GM19043 (cell line): Measurements from ENCODE around the gene EIF4A3.

Source experiments
- ATAC-seq: cut with Tn5 transposase; IDR thresholded peaks from one replicate; pipeline ENCODE4 v1.9.1; 2021; ENCODE audit warnings: low read depth; ENCODE audit not compliant: unreplicated experiment

EIF4A3 gene

DNA sequence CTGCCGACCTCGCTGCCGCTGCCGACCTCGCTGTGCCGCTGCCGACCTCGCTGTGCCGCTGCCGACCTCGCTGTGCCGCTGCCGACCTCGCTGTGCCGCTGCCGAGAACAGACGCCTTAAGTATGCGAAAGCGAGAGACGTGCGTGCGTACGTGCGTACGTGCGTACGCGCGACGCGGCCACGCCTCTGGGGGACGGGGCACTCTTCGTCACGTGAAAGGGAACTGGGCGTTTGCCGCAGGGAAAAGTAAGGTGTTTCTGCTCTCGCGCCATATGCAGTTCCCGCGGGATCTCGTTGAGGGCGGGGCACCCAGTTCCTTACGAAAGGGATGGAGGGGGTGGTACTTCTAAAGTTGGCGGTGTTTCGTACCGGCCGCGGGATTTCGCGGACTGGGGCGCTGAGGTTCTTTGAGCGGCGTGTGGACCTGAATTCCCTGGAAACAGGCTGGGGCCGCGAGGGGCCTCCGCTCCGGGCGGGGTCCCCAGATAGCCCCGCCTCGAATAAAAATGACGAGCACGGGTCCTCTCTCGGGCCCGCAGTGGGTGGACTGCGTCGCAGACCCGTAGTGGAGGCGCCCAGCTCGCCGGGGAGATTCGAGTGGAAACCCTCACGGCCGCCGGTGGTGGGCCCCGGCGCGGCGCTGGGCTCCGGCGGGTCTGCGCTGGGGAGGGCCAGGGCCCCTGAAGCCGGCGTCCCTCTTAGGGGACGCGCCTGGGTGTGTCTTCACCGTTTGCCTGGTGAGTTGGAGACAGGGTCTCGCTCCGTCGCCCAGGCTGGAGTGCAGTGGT lies at the start of gene EIF4A3:
Gene EIF4A3, minus strand, starts transcription at position 94 of the 788 bp plus-strand sequence. CDS start 167 bp downstream, outside the sequence.
- ATAC-seq = peak; percentile 81

DNA sequence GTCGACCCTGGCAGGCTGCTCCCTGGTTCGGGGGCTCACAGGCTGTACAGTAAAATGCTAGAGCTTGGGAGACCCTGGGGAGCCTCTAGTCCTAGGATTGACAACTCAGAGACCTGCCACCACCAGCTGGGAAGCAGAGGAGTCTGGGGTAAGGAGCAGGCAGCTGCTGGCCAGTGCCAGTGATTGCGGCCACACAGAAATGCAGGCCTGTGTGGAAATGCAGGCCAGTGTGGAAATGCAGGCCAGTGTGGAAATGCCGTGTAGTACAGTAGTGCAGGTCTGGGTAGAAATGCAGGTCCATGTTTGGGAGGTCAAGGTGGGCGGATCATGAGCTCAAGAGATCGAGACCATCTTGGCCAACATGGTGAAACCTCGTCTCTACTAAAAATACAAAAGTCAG lies 49.7 kb upstream of the EIF4A3 start:
- no peak for ATAC-seq

DNA sequence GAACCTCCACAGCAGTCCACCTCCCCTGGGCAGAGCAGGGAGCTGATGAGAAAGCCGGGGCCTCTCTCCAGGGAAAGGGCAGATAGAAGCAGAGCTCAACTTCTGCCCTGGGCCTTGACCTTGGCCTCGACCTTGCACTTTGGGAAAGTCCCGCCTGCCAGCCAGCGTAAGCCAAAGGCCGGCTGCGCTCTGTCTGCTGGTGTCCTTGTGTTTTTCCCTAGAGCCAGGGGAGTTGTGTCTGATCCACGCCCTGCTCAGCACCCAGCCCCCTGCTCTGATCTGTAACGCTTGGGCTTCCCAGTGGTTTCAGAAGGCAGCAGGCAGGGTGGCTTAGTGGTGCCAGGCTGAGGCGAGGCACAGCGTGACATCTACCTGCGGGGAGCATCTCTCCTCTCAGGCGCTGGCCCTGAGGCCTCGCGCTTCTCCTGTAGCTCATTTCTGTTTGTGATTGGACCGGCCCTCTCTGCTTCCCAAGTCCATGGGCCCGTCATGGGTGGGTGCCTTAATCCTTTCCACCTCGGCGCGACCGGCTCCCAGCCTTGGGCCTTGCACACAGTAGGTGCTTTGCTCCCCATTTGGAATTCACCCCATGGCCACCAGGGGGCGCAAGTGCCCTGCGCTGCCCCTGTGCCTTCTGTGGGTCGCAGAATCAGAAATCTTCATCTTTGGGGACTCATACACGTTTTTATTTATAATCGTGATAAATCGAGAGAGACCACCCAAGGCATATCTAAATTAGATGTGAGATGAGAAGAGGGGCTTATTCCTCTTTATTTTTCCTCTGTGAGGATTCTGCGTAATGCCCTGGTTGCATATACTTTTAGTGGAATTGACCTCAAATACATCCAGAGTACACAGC lies 49.0 kb upstream of the EIF4A3 start:
- no peak for ATAC-seq

DNA sequence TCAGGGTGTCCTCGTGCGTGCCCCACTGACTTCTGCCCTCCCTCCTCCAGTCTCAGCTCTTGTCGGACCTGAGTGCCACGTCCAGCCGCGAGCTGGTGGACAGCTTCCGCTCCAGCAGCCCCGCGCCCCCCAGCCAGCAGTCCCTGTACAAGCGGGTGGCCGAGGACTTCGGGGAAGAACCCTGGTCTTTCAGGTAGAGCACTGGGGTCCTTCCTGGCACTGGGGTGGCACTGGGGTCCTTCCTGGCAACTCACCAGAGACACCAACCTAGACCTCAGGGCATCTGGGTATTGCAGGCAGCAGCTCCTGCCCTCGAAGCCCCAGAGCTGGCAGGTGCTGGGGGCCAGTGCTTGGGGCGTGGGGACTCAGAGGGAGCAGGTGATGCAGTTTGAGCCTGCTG lies 48.2 kb upstream of the EIF4A3 start:
- no peak for ATAC-seq

DNA sequence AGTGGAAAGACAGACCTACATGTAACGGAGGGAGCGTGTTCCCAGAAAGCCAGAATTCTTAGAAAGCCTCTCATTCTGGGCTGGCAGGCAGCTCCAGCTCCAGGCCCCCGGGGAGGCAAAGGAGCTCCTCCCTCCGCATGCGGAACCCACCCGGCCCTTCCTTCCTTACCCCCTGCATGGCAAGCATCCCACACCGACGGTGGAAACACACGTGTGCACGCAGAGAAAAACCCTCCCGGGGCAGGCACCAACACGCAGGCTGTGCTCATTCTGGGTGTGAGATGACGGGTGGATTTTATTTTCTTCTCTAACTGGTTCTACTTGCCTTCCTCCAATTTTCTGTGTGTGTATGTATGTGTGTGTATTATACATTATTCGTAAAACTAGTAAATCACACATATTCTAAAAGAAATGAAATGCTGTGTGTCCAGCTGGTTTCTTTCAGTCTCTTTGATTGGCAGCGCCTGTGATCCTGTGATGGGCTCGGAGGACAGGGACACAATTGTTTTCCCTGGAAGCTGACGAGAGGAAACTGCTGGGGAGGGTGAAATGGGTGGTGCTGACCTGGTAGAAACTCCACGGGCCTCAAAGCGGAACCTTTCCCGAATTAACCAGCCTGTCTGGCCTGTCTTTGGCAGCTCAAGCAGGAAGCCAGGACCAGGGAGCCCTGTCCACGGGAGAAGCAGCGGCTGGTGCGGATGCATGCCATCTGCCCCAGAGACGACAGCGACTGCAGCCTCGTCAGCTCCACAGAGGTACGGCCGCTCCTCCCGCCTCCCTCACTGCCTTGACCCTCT lies 45.1 kb upstream of the EIF4A3 start:
- ATAC-seq = no peak

DNA sequence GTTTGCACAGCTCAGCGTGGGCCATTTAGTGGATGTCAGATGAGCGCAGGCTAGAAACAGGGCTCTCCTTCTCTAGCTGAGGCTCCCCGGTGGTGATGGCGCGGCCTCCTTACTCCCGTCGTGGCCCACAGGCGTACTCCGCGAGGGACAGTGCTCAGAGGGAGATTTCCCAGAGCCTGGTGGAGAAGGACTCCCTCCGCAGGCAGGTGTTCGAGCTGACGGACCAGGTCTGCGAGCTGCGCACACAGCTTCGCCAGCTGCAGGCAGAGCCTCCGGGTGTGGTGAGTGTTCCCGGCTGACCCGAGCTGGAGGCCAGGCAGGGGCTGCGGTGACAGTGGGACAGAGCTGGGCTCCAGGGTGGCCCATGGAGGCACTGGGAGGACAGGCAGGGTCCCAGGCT lies 44.3 kb upstream of the EIF4A3 start:
- ATAC-seq = no peak

DNA sequence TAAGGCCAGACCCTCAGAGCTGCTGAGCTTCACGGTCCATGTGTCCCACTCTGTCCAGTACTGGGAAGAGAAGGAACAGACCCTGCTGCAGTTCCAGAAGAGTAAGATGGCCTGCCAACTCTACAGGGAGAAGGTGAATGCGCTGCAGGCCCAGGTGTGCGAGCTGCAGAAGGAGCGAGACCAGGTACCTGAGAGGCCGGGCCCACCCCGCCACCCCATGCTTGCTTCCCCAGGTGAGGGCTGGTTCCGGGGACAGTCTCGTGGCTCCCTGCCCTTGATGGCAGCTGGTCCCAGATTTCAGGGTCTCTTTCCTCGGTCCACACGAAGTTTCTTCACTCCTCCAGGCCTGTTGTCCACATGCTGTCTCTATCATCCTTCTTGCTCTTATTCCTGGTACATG lies 43.8 kb upstream of the EIF4A3 start:
- no peak for ATAC-seq

DNA sequence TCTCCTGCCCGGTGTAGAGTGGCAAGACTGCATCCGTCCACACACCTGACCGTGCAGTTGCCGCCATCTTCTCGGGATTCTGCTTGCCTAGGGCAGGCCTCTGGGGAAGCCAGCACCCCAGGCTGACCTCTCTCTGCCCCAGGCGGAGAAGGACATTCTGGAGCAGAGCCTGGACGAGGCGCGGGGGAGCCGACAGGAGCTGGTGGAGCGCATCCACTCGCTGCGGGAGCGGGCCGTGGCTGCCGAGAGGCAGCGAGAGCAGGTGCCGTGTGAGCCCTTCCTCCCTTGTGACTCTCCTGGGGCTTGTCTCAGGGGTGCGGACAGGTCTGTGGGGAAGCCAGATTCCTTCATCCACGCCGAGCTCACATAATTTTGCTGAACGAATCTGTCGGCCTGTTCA lies 42.7 kb upstream of the EIF4A3 start:
- ATAC-seq = no peak

DNA sequence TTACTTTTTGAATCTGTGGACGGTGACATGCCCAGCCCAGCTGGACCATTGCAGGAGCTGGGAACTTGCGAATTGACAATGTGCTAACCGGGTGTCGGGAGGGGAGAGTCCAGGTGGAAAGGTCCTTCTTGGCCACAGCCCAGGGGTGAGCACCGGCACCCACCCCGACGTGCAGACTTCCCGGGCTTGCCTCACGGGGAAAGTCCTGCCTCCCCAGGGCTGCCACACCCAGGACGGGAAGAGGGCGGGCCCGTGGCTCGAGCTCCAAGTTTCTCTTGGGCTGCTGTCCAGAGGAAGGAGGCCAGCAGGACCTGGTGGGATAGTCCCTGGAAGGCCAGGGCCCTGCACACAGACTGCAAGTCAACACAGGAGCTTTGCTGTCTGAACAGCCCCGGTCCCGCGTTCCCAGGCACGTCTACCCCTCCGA lies 40.6 kb upstream of the EIF4A3 start:
- no peak for ATAC-seq

DNA sequence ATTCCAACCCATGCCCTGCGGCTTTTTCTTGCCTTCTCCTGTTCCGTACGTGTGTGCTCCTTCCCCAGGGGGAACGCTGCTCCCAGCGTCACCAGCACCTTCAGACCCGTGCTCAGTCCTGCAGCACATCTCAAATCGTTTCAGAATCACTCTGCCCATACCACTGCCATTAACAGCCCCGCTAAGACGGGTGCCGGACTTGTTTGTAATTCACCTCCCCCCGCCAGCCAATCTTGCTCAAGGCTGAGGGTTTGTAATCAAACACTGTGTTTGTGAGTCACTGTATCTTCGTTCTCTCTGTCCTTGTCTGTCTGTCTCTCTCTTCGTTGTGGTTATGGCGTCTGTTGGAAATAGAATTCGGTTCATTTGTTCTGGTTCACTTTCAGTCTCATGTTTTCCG lies 40.2 kb upstream of the EIF4A3 start:
- ATAC-seq = no peak

DNA sequence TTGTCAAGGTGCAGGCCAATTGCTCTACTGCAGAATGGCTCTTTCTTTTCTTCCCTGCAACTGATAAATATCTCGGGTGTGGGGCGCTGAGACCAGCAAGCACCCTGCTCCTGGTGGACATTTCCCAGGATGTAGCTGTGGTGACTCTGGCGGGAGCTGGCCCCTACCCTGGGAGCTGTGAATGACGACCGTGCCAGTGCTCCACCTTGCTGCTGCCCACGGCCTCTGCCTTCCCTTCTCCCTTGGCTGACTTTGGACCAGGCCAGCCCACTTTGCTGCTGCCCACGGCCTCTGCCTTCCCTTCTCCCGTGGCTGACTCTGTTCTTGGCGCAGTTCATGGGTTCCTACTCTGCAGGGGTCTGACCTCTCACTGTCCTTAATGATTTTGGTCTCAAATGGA lies 39.0 kb upstream of the EIF4A3 start:
- ATAC-seq = no peak

DNA sequence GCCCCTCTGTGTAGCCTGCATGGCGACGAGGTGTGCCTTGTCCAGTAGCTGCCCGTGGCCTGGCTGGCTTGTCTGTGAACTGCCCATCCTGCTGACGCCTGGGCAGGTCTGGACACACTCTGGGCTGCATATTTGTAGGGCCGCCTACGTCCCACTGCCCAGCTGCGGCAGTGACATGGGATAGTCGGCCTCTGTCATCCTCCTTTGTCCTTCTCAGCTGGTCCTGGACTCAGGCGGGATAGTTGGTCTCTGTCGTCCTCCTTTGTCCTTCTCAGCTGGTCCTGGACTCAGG lies 37.4 kb upstream of the EIF4A3 start:
- no peak for ATAC-seq

DNA sequence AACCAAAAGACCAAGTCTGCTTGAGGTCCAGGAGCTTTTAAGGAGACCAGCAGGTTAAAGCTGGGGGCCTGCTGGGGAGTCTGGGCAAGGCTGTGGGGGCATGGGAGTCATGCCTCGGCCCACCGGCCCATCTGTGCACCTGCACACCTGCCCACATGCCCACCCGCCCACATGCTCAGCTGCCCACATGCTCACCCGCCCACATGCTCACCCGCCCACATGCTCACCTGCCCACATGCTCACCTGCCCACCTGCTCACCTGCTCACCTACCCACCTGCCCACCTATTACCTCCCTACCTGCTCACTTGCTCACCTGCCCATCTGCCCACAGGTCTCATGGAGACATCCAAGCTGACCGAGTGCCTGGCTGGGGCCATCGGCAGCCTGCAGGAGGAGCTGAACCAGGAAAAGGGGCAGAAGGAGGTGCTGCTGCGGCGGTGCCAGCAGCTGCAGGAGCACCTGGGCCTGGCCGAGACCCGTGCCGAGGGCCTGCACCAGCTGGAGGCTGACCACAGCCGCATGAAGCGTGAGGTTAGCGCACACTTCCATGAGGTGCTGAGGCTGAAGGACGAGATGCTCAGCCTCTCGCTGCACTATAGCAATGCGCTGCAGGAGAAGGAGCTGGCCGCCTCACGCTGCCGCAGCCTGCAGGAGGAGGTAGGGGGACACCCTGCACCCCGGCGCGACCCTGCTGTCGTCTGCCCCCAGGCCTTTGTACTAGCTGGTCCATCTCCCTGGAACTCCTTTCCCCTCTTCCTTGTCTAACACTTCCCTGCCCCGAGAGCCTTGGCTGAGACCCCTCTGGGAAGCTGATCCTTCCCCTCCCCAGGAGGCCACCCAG lies 36.9 kb upstream of the EIF4A3 start:
- no peak for ATAC-seq

DNA sequence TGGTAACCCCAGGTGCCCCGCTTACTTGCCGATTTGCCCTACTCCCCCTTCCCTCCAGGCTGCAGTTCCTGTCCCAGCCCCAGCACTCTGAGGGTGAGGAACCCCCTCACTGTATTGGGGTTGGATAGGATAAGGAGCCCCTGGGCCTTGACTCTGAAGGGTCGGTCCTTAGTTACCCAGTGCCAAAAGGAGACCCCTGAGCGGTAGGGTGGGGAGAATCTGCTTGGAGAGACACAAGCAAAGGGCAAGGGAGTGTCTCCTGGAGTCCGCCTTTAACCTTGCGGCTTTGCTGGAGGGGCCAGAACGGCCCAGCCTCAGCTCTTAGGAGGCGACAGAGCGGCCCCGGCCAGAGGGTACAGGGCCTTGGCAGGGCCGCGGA lies 35.9 kb upstream of the EIF4A3 start:
- ATAC-seq = no peak

DNA sequence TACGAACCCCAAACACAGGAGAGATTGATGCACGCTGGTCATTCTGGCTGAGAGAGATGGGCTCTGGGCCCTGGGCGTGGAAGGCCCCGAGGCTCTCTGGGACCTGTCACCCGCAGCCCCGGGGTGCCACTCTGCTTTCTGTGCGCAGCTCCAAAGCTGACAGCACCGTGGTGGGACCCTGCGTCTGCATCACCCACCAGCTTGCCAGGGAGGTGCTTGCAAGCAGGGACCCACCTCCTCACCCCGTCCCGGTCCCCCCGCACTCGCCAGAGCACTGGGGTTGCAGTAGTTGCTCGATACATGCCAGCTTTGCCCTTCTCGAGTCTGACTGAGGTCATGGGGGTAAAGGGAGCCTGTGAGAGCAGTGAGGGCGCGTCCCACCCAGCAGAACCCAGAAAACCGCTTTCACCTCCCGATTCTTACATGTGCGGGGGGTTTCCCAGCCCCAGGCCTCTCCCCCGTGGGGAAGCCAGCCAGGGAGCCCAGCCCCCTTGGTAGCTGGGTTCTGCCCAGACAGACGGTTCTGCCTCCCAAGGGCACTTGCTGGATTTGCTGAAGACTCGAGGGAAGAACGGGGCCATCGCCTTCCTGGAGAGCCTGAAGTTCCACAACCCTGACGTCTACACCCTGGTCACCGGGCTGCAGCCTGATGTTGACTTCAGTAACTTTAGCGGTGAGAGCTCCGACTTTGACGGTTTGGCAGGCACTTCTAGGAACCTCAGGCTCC lies 35.4 kb upstream of the EIF4A3 start:
- ATAC-seq = no peak

DNA sequence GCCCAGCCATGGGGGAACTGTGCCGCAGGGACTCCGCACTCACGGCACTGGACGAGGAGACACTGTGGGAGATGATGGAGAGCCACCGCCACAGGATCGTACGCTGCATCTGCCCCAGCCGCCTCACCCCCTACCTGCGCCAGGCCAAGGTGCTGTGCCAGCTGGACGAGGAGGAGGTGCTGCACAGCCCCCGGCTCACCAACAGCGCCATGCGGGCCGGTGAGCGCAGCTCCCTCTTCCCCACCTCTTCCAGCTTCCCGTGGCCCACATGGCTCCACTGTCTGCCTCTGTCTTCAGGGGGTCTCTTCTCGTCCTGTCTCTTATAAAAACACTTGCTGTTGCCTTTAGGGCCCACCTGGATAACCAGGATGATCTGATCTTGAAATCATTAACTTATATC lies 34.5 kb upstream of the EIF4A3 start:
- ATAC-seq = no peak

DNA sequence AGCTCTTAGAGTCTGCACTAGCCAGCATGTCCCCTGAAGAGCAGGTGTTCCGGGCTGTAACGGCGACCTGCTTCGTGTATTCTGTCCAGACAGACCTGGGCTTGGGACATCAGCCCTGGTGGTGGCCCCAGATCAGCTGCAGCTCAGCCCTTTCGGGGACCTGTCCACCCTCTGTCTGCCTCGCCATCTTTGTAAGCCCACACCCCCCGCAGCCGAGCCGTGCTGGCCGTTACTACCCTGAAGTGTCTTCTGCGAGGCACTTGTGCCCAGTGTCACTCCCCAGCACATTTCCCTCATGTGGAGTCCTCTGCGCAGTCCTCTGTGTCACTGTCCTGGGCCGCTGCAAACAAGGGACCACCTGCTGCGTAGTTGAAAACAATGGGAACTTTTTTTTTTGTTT lies 33.3 kb upstream of the EIF4A3 start:
- ATAC-seq = no peak

DNA sequence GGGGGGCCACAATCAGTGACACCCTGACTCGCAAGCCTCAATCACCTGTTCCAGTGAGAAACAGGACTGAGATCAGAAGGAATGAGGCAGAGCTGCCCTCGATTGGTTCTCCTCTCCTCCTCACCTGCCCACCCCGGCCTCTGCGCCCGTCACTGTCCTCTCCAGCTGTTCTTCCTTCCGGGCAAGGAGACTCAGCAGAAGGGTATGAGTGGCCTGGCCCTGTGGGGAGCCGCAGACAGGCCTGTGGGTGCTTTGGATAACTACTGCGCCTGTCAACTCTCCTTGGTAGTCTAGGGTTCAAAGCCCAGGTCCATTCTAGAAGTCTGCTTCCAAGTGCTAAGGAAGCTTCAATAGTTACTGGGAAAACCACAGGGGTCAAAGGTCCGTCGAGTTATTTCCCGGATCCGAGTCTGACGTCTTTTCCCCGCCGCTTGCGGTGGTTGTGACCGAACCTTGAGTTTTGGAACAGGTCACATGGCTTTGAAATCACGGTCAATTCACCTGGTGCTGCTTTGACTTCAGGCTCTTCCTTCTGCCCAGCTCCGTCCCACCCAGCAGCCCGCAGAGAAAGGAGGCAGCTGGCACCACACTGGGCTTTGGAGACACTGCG lies 31.2 kb upstream of the EIF4A3 start:
- no peak for ATAC-seq

DNA sequence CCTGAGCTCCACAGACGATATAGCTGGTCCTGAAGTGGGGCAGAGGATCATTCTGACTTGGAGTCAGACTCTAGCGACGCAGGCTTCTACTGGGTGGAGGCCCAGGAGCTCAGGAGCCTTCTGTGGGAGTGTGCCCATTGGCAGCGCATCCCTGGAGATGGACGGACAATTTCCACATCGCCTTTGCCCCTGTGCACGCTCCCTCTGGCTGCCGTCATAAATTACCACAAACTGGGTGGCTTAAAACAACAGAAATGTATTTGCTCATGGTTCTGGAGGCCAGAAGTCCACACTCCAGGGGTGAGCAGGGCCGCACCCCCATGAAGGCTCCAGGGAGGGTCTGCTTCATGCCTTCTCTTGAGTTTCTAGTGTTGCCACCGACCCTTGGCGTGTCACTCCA lies 29.8 kb upstream of the EIF4A3 start:
- ATAC-seq = no peak
